Trophoblast cell (in vitro differentiated cells and primary cell): ENCODE results near the gene GCH1.
A peak's percentile ranks its signal among the peaks of the same experiment; 100 is the strongest.

Source experiments
- DNase-seq, 2 donors: peaks; one replicate each; pipeline ENCODE4 v3.0.0-alpha.2; 2016
- H2AFZ ChIP-seq: 2 replicates; pipeline ENCODE4 v1.6.1; 2013; ENCODE audit warnings: low read length, moderate library complexity, mild to moderate bottlenecking; ENCODE audit not compliant: insufficient read depth, poor library complexity
- H2AK5ac ChIP-seq: 2 replicates; pipeline ENCODE4 v1.6.1; 2013; ENCODE audit warnings: mild to moderate bottlenecking, low read length
- H2BK120ac ChIP-seq: 2 replicates; pipeline ENCODE4 v1.6.1; 2013; ENCODE audit warnings: low read length, mild to moderate bottlenecking, moderate library complexity; ENCODE audit not compliant: insufficient read depth, poor library complexity
- H2BK12ac ChIP-seq: 2 replicates; pipeline ENCODE4 v1.6.1; 2013; ENCODE audit warnings: mild to moderate bottlenecking, low read length, moderate library complexity
- H2BK5ac ChIP-seq: 2 replicates; pipeline ENCODE4 v1.6.1; 2013; ENCODE audit warnings: low read length, low read depth, moderate library complexity, mild to moderate bottlenecking; ENCODE audit not compliant: poor library complexity
- H3K14ac ChIP-seq: 2 replicates; pipeline ENCODE4 v1.6.1; 2013; ENCODE audit warnings: mild to moderate bottlenecking, low read length
- H3K18ac ChIP-seq: 2 replicates; pipeline ENCODE4 v1.6.1; 2013; ENCODE audit warnings: mild to moderate bottlenecking, low read length
- H3K23ac ChIP-seq: 2 replicates; pipeline ENCODE4 v1.6.1; 2013; ENCODE audit warnings: low read length
- H3K27ac ChIP-seq: 2 replicates; pipeline ENCODE4 v1.5.1; 2013; ENCODE audit warnings: low read depth, mild to moderate bottlenecking, inconsistent platforms, low read length, moderate library complexity
- H3K27me3 ChIP-seq: 2 replicates; pipeline ENCODE4 v1.6.1; 2013; ENCODE audit warnings: inconsistent platforms, mild to moderate bottlenecking, low read length, moderate library complexity; ENCODE audit not compliant: insufficient read depth
- H3K36me3 ChIP-seq, 2 experiments: 1 replicate in 1 of 2; 2 replicates in 1 of 2; pipeline ENCODE4 v1.6.1; 2013; ENCODE audit warnings: low read length in 2 of 2, mild to moderate bottlenecking in 2 of 2, moderate library complexity in 1 of 2; ENCODE audit not compliant: insufficient read depth in 2 of 2, control insufficient read depth in 1 of 2
- H3K4ac ChIP-seq: 2 replicates; pipeline ENCODE4 v1.6.1; 2013; ENCODE audit warnings: low read depth, mild to moderate bottlenecking, low read length, moderate library complexity
- H3K4me1 ChIP-seq, 2 experiments: 1 replicate in 1 of 2; 2 replicates in 1 of 2; pipeline ENCODE4 v1.6.1; 2013; ENCODE audit warnings: low read length in 2 of 2, mild to moderate bottlenecking in 2 of 2, moderate library complexity in 1 of 2; ENCODE audit not compliant: insufficient read depth in 2 of 2, control insufficient read depth in 1 of 2
- H3K4me2 ChIP-seq: 2 replicates; pipeline ENCODE4 v1.6.1; 2013; ENCODE audit warnings: inconsistent platforms, mild to moderate bottlenecking, low read length, moderate library complexity
- H3K4me3 ChIP-seq: 2 replicates; pipeline ENCODE4 v1.5.1; 2013; ENCODE audit warnings: mild to moderate bottlenecking, low read depth, low read length, inconsistent platforms
- H3K79me1 ChIP-seq: one replicate; pipeline ENCODE4 v1.6.1; 2013; ENCODE audit warnings: low read length
- H3K79me2 ChIP-seq: 2 replicates; pipeline ENCODE4 v1.6.1; 2013; ENCODE audit warnings: low read length, mild to moderate bottlenecking; ENCODE audit not compliant: control insufficient read depth, insufficient read depth, poor library complexity
- H3K9ac ChIP-seq: 2 replicates; pipeline ENCODE4 v1.6.1; 2013; ENCODE audit warnings: mild to moderate bottlenecking, low read length
- H3K9me3 ChIP-seq: 2 replicates; pipeline ENCODE4 v1.6.1; 2013; ENCODE audit warnings: low read depth, mild to moderate bottlenecking, control low read depth, inconsistent platforms, low read length; ENCODE audit not compliant: insufficient read depth
- H4K12ac ChIP-seq: 2 replicates; pipeline ENCODE4 v1.6.1; 2013; ENCODE audit warnings: low read depth, mild to moderate bottlenecking, low read length, moderate library complexity
- H4K8ac ChIP-seq: 2 replicates; pipeline ENCODE4 v1.6.1; 2013; ENCODE audit warnings: low read depth, mild to moderate bottlenecking, low read length, moderate library complexity
- H4K91ac ChIP-seq: one replicate; pipeline ENCODE4 v1.6.1; 2013; ENCODE audit warnings: low read depth, mild to moderate bottlenecking, low read length, moderate library complexity
- WGBS: extraction: QIAGEN DNeasy Blood & Tissue Kit; methylation state at CpG from one replicate; pipeline ENCODE4 v1.1.7; 2013; ENCODE audit warnings: missing lambda C conversion rate; ENCODE audit not compliant: insufficient read length, insufficient coverage; ENCODE audit errors: extremely low coverage; 5-methylcytosine and 5-hydroxymethylcytosine counted together

GCH1 gene

GRCh38 chr14:54848910-54849309, 53.7 kb downstream of the GCH1 start:
- H4K91ac ChIP-seq: no peak overlapping the region
- H2BK120ac ChIP-seq: no peak overlapping the region
- H3K79me1 ChIP-seq: no peaks in the 10 kb centered on the region
- no peaks in the 10 kb centered on the region for H3K36me3 ChIP-seq
- no peak overlapping the region for H3K9ac ChIP-seq
- H2AK5ac ChIP-seq: no peak overlapping the region
- no peaks in the 10 kb centered on the region for H3K9me3 ChIP-seq
- no CpG with 5 or more reads among the region's 1 CpG for WGBS
- no peak overlapping the region for H4K12ac ChIP-seq
- H3K4ac ChIP-seq: no peak overlapping the region
- no peak overlapping the region for H3K4me3 ChIP-seq
- H3K27me3 ChIP-seq: no peaks in the 10 kb centered on the region
- no peak overlapping the region for H3K4me2 ChIP-seq
- no peak overlapping the region for H4K8ac ChIP-seq
- H2BK5ac ChIP-seq: no peak overlapping the region
- DNase-seq: no peak
- no peak overlapping the region for H3K27ac ChIP-seq
- no peaks in the 10 kb centered on the region for H3K4me1 ChIP-seq
- no peaks in the 10 kb centered on the region for H3K79me2 ChIP-seq
- no peak overlapping the region for H3K14ac ChIP-seq
- H2BK12ac ChIP-seq: no peak overlapping the region
- H3K18ac ChIP-seq: no peak overlapping the region
- H3K23ac ChIP-seq: no peak overlapping the region
- H2AFZ ChIP-seq: no peak overlapping the region

GRCh38 chr14:54845641-54846040, 57.0 kb downstream of the GCH1 start:
- Histone ChIP-seq H3K4me3 (no peak overlapping the region), H3K79me1 (no peaks in the 10 kb centered on the region), H4K8ac (no peak overlapping the region), H3K9me3 (no peaks in the 10 kb centered on the region), H4K12ac (no peak overlapping the region), H2AFZ (no peak overlapping the region), H3K36me3 (no peaks in the 10 kb centered on the region), H3K79me2 (no peaks in the 10 kb centered on the region), H3K14ac (no peak overlapping the region), H3K4ac (no peak overlapping the region), H2BK12ac (no peak overlapping the region), H3K23ac (no peak overlapping the region), H3K27me3 (no peaks in the 10 kb centered on the region), H3K18ac (no peak overlapping the region), H3K4me1 (no peaks in the 10 kb centered on the region), H3K9ac (no peak overlapping the region), H2BK5ac (no peak overlapping the region), H3K4me2 (no peak overlapping the region), H3K27ac (no peak overlapping the region), H4K91ac (no peak overlapping the region), H2AK5ac (no peak overlapping the region), H2BK120ac (no peak overlapping the region)
- peak; percentile 31 to 38 for DNase-seq
- no CpG with 5 or more reads among the region's 7 CpGs for WGBS

- Histone ChIP-seq H3K79me2 (no peaks in the 10 kb centered on the region), H4K8ac (no peak overlapping the region), H3K27ac (no peak overlapping the region), H2BK120ac (no peak overlapping the region), H3K27me3 (no peaks in the 10 kb centered on the region), H2AFZ (no peak overlapping the region), H3K14ac (no peak overlapping the region), H2AK5ac (no peak overlapping the region), H3K23ac (no peak overlapping the region), H2BK5ac (no peak overlapping the region), H3K4me2 (no peak overlapping the region), H4K12ac (no peak overlapping the region), H3K9me3 (no peaks in the 10 kb centered on the region), H3K4me3 (no peak overlapping the region), H3K36me3 (no peaks in the 10 kb centered on the region), H3K4me1 (no peaks in the 10 kb centered on the region), H4K91ac (no peak overlapping the region), H3K79me1 (no peaks in the 10 kb centered on the region), H3K18ac (no peak overlapping the region), H2BK12ac (no peak overlapping the region), H3K4ac (no peak overlapping the region), H3K9ac (no peak overlapping the region)
- no peak for DNase-seq
- WGBS: no CpG with 5 or more reads among the region's 2 CpGs
Observed at GRCh38 chr14:54844479-54844878, 58.1 kb downstream of the GCH1 start.

GRCh38 chr14:54840798-54841197, 61.8 kb downstream of the GCH1 start:
- Histone ChIP-seq H3K9me3 (no peaks in the 10 kb centered on the region), H2BK5ac (no peak overlapping the region), H4K91ac (no peak overlapping the region), H2AK5ac (no peak overlapping the region), H3K4me1 (no peaks in the 10 kb centered on the region), H3K18ac (no peak overlapping the region), H3K4ac (no peak overlapping the region), H3K14ac (no peak overlapping the region), H3K36me3 (no peaks in the 10 kb centered on the region), H3K27ac (no peak overlapping the region), H4K8ac (no peak overlapping the region), H2BK12ac (no peak overlapping the region), H2AFZ (no peak overlapping the region), H3K79me2 (no peaks in the 10 kb centered on the region), H3K27me3 (no peaks in the 10 kb centered on the region), H3K79me1 (no peaks in the 10 kb centered on the region), H4K12ac (no peak overlapping the region), H3K4me2 (no peak overlapping the region), H2BK120ac (no peak overlapping the region), H3K4me3 (no peak overlapping the region), H3K23ac (no peak overlapping the region), H3K9ac (no peak overlapping the region)
- no peak for DNase-seq
- no CpG with 5 or more reads among the region's 1 CpG for WGBS
